GM21717 (cell line): ENCODE data around the gene FLYWCH1.
A peak's percentile ranks its signal among the peaks of the same experiment; 100 is the strongest.

ENCODE experiments used
- ATAC-seq: cut with Tn5 transposase; IDR thresholded peaks from one replicate; pipeline ENCODE4 v1.9.1; 2021; ENCODE audit warnings: mild to moderate bottlenecking, moderate library complexity; ENCODE audit not compliant: unreplicated experiment

FLYWCH1 gene

DNA sequence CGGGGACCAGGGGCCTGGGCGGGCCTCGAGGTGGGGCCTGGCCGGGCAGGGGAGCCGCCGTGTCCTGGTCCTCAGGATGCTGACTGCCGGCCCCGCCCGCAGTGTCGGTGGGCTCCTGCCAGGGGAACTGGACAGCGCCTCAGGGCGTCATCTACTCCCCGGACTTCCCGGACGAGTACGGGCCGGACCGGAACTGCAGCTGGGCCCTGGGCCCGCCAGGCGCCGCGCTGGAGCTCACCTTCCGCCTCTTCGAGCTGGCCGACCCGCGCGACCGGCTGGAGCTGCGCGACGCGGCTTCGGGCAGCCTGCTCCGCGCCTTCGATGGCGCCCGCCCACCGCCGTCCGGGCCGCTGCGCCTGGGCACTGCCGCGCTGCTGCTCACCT, 55.1 kb downstream of the FLYWCH1 start:
- ATAC-seq: no peak

DNA sequence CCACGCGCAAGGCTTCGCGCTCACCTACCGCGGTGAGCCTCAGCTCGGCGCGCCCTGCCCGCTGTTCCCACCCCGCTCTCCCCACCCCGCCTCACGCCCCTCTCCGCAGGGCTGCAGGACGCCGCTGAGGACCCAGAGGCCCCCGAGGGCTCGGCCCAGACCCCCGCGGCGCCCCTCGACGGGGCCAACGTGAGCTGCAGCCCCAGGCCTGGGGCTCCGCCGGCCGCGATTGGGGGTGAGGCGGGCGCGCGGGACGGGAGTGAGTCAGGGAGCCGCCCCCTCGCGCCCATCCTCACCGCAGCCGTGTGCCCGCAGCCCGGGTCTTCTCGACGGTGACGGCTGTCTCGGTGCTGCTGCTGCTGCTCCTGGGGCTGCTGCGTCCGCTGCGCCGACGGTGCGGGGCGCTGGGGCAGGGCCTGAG, 55.5 kb downstream of the FLYWCH1 start:
- ATAC-seq: no peak

DNA sequence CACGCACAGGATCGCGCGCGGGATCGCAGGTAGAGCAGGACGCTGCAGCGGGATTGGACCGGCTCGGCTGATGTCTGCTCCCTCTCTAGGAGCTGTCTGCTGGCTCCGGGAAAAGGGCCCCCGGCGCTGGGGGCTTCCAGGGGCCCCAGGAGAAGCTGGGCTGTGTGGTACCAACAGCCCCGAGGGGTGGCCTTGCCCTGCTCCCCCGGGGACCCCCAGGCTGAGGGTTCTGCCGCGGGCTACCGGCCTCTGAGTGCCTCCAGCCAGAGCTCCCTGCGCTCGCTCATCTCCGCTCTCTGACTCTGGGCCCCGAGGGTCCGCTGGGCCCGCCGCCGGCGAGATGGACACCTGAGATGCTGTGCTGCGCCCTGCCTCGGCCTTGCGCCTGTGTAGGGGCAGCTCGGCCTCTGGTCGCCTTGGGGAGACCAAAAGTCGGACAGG, 56.0 kb downstream of the FLYWCH1 start:
- ATAC-seq: no peak

- peak; percentile 1 for ATAC-seq
Measured at GRCh38 chr16:2968368-2968737, 56.6 kb downstream of the FLYWCH1 start.

DNA sequence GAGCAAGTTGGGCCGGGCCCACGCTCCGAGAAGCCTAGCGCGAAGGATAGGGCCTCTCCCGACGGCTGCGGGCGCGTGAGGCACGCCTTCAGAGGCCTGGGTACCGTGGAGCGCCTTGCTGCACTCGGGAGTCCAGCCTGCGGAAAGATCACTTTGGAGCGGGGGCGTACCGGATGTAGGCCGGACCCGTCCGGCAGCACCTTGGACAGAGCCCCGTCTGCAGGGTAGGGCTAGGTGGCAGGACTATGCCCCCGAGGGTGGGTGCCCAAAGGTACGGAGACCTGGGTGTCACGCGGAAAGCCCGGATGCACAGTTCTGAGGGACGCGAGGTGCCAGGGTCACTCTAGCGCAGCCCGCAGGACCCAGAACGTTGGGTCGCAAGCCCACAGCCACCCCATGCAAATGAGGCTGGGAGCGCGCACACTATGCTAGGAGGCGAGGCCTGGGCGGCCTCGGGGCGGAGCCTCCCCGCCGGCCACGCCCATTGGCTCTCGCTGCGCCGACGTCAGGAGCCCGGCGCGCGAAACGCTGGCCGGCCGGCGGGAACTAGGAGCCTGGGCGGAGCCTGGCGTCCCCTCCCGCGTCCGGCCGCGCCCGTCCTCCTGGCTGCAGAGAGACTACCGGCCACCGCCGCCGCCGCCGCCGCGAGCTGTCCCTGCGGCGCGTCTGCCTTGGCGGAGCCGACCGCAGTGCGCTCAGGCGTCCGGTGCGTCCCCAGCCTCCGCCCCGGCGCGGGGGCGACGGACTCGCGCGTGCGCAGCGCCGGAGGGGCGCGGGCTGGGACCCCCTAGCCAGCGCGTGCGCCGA, 57.2 kb downstream of the FLYWCH1 start, which contains the start of gene PAQR4:
TSS of gene PAQR4 (plus strand) at position 611 of the 807 bp plus-strand sequence. CDS start 327 bp downstream, outside the sequence.
- peak; percentile 54 for ATAC-seq

- no peak for ATAC-seq
Measured at GRCh38 chr16:2969545-2970521, 58.1 kb downstream of the FLYWCH1 start.

DNA sequence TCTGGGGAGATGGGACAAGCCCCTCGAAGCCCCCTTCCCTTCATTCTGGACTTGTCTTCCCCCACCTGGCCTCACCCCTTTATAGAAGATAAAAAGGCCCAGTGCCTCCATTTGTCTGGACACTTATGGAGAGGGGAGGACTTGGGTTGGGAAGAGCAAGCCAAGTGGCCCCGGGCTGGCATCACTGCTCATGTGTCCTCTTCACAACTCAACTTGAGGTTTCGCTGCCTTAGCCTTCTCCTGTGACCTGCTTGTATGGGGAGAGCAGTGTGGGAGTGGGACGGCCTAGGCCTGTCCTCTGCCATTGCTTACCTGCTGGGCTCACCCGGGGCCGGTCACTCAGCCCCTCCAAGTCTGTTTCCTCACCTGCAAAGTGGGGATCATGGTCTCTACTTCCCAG, 58.8 kb downstream of the FLYWCH1 start:
- no peak for ATAC-seq

DNA sequence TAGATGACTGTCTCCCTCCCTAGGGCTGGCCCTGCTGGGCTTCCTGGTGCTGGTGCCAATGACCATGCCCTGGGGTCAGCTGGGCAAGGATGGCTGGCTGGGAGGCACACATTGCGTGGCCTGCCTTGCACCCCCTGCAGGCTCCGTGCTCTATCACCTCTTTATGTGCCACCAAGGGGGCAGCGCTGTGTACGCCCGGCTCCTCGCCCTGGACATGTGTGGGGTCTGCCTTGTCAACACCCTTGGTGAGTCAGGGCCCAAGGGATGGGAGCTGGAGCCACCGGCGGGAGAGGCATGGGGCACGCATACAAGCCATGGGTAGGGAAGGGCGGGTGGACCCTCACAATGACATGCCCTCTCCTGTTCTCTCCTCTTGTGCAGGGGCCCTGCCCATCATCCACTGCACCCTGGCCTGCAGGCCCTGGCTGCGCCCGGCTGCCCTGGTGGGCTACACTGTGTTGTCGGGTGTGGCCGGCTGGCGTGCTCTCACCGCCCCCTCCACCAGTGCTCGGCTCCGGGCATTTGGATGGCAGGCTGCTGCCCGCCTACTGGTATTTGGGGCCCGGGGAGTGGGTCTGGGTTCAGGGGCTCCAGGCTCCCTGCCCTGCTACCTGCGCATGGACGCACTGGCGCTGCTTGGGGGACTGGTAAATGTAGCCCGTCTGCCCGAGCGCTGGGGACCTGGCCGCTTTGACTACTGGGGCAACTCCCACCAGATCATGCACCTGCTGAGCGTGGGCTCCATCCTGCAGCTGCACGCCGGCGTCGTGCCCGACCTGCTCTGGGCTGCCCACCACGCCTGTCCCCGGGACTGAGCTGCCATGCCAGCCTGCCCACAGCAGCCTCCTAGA, 59.6 kb downstream of the FLYWCH1 start:
- no peak for ATAC-seq

GRCh38 chr16:2971985-2972784, 60.5 kb downstream of the FLYWCH1 start:
- no peak for ATAC-seq

GRCh38 chr16:2973093-2973492, 61.4 kb downstream of the FLYWCH1 start:
- no peak for ATAC-seq

DNA sequence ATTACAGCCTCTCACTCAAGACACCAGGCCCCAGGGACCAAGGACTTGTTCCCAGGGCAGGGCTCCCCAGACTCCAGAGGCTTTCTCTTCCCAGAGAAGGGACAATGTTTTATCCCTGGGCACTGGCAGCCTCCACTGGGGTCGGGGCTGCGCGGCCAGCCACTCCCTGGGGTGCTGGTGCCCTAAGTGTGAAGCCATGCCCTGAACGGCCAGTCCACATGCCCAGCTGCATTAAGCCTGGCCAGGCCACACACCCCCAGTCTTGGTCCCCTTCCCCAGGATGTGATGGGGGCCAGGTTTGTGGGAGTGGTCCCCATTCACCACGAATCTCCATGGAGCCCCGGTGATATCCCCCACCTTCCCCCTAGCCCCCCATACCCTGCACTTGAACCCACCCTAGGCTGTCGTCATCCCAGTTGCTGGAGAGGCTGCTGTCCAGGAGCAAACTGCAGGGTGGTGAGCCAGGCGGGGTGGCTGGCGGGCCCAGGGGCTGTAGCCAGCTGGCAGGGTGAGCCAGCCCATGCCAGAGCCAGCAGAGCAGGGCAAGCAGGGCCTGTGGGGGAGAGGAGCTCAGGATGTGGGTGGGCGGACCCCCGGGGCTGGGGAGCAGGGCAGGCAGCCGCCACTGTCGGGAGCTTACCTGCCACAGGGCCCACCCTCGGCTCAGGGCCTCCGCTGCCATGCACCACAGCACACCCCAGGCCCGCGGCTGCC, 62.0 kb downstream of the FLYWCH1 start:
- ATAC-seq: no peak

GRCh38 chr16:2974319-2975056, 62.8 kb downstream of the FLYWCH1 start:
- ATAC-seq: no peak

GRCh38 chr16:2975161-2975795, 63.5 kb downstream of the FLYWCH1 start:
- no peak for ATAC-seq

GRCh38 chr16:2976201-2976600, 64.5 kb downstream of the FLYWCH1 start:
- no peak for ATAC-seq

DNA sequence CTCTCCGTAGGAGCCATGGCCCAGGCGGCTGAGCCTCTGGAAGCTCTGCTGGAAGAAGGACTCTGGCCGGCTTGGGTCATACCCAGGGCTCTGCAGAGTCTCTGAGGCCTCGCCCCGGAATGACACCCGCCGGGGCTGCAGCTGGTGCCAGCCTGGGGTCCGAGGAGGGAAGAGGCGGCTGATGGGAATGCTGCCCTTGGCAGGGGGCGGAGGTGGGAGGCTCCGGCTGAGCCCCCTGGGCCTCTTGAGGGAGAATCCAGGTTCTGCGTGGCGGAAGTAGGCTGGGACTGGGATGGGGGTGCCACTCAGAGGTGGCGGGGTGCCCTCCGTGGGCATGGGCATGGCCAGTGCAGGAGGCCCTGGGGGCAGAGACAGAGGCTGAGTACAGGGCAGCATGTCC, 64.9 kb downstream of the FLYWCH1 start:
- no peak for ATAC-seq

DNA sequence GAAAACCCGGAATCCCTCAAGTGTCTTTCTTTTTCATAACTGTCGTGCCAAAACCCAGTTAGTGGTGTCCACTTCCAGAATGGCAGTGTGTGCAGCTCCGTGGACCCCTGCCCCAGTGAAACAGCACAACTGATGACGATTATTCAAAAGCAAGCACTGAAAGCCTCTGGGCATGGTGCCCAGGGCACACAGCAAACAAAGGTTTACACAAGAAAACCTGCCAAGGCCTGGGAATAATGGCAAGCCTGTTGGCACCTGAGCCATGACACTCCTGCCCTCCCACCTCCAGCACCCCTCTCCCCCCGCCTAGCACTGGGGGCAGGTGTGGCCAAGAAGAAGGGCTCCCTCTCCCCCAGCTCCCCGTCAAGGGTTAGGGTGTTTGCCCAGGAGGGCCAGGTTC, 65.7 kb downstream of the FLYWCH1 start:
- no peak for ATAC-seq

- no peak for ATAC-seq
Measured at GRCh38 chr16:2979669-2980226, 68.0 kb downstream of the FLYWCH1 start.
